GM12891 (cell line): Measurements from ENCODE around the gene VCL.

Experiments
- PAX5 ChIP-seq: IDR thresholded peaks from 2 replicates; pipeline ENCODE4 v1.6.1; 2011; ENCODE audit warnings: low read length, moderate library complexity, mild to moderate bottlenecking; ENCODE audit not compliant: insufficient read depth, severe bottlenecking
- POLR2A ChIP-seq: IDR thresholded peaks from 2 replicates; pipeline ENCODE4 v1.6.1; 2011; ENCODE audit warnings: low read depth, low read length, control low read depth
- POLR2AphosphoS5 ChIP-seq: IDR thresholded peaks from 2 replicates; pipeline ENCODE4 v1.6.1; 2011; ENCODE audit warnings: low read depth, low read length, control low read depth
- POU2F2 ChIP-seq: IDR thresholded peaks from 2 replicates; pipeline ENCODE4 v1.6.1; 2011; ENCODE audit warnings: low read depth, mild to moderate bottlenecking, control low read depth, low read length, moderate library complexity
- SPI1 ChIP-seq: IDR thresholded peaks from 2 replicates; pipeline ENCODE4 v1.6.1; 2011; ENCODE audit warnings: low read depth, low read length, control low read depth
- TAF1 ChIP-seq: IDR thresholded peaks from 2 replicates; pipeline ENCODE4 v1.6.1; 2011; ENCODE audit warnings: low read depth, low read length, control low read depth

DNA sequence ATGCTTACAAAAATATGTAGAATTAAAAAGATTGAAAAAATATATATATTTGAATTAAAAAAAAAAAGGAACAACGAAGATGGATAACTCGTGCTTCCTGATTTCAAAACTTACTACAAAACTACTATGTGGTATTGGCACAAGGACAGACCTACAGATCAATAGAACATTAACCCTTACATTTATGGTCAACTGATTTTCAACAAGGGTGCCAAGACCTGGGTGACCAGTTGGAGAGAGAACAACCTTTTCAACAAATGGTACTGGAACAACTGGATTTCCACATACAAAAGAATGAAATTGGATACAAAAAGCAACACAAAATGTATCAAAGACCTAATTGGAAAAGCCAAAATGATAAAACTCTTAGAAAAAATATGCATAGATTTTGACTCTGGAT lies 142.6 kb downstream of the VCL start:
- TF ChIP-seq POLR2A (no peak), POLR2AphosphoS5 (no peak), PAX5 (no peak), SPI1 (no peak), TAF1 (no peak), POU2F2 (no peak)
